GM12878 (cell line): ENCODE results near the gene PRPF18. TPM values are rescaled to one million over a fixed set of nuclear protein-coding genes. Genes with fewer than 3 reads are reported as not detected.

ENCODE experiments used
- ATAC-seq: fragments of 200-7000 bp; cut with Tn5 transposase; 3 replicates; pipeline ENCODE4 v1.9.1; 2020; ENCODE audit warnings: mild to moderate bottlenecking, moderate library complexity
- BruUV-seq: library from RNA; stranded (reverse); fragments of 400-500 nt; replicated peaks from 2 replicates; lab custom pipeline; 2021; lab: Mats Ljungman, UMichigan
- CTCF ChIA-PET: fragments of 300-600 bp; sonication (Branson Sonifier 250); formaldehyde crosslinking; extraction: SDS; loops from one replicate; lab custom pipeline; 2021; ENCODE audit warnings: inconsistent platforms; lab: Yijun Ruan, JAX
- POLR2A ChIA-PET: fragments of 350-600 bp; formaldehyde crosslinking; extraction: SDS; loops from one replicate; lab custom pipeline; 2021; ENCODE audit warnings: inconsistent platforms; lab: Charles Lee
- RAD21 ChIA-PET: fragments of 300-600 bp; sonication (Branson Sonifier 250); formaldehyde crosslinking; loops from one replicate; lab custom pipeline; 2023; ENCODE audit warnings: antibody characterized with exemption; ENCODE audit not compliant: unreplicated experiment; lab: Charles Lee
- SMC1A ChIA-PET: fragments of 300-600 bp; sonication (Branson Sonifier 250); formaldehyde crosslinking; loops from one replicate; lab custom pipeline; 2023; ENCODE audit not compliant: unreplicated experiment, uncharacterized antibody; lab: Charles Lee
- DNase-seq: peaks from one replicate; pipeline ENCODE4 v3.0.0-alpha.2; 2011; ENCODE audit warnings: low read depth, low spot score
- FAIRE-seq: peaks from 3 replicates; lab custom pipeline; 2011; peaks lifted over from hg19 to GRCh38; lab: Jason Lieb, UNC
- H2AFZ ChIP-seq: 2 replicates; pipeline ENCODE4 v1.6.0; 2011; ENCODE audit warnings: low read depth, low read length, control low read depth; ENCODE audit not compliant: control insufficient read depth
- H3K27ac ChIP-seq: 2 replicates; pipeline ENCODE4 v1.5.1; 2011; ENCODE audit warnings: control low read depth; ENCODE audit not compliant: control insufficient read depth, insufficient read depth
- H3K27me3 ChIP-seq, 2 experiments: replicated peaks in 1 of 2; 2 replicates each; pipeline versions ENCODE4 v1.6.0 to v1.6.1; 2011; ENCODE audit warnings: low read length in 1 of 2; ENCODE audit not compliant: control insufficient read depth in 2 of 2, insufficient read depth in 2 of 2
- H3K36me3 ChIP-seq, 2 experiments: 2 replicates each; pipeline ENCODE4 v1.5.1; 2011; ENCODE audit warnings: low read length in 1 of 2; ENCODE audit not compliant: control insufficient read depth in 2 of 2, insufficient read depth in 2 of 2
- H3K4me1 ChIP-seq: 2 replicates; pipeline ENCODE4 v1.6.1; 2011; ENCODE audit warnings: mild to moderate bottlenecking, low read length, moderate library complexity, mixed read lengths; ENCODE audit not compliant: control insufficient read depth, insufficient read depth
- H3K4me2 ChIP-seq: 2 replicates; pipeline ENCODE4 v1.6.0; 2011; ENCODE audit warnings: control low read depth; ENCODE audit not compliant: control insufficient read depth, insufficient read depth
- H3K4me3 ChIP-seq: fragments of 200-600 bp; sonication (generic); 2 replicates; pipeline ENCODE4 v1.5.1; 2016
- H3K79me2 ChIP-seq: 2 replicates; pipeline ENCODE4 v1.6.0; 2011; ENCODE audit warnings: low read length; ENCODE audit not compliant: control insufficient read depth, insufficient read depth
- H3K9ac ChIP-seq: 2 replicates; pipeline ENCODE4 v1.8.0; 2011; ENCODE audit warnings: low read length, control low read depth, mixed read lengths; ENCODE audit not compliant: control insufficient read depth, insufficient read depth
- H3K9me3 ChIP-seq: replicated peaks from 3 replicates; pipeline ENCODE4 v1.5.1; 2011; ENCODE audit warnings: mild to moderate bottlenecking, low read length; ENCODE audit not compliant: control insufficient read depth, insufficient read depth
- H4K20me1 ChIP-seq: 2 replicates; pipeline ENCODE4 v1.6.0; 2011; ENCODE audit not compliant: control insufficient read depth, insufficient read depth
- FOXK2 ChIP-seq: fragments of 450-650 bp; IDR thresholded peaks from 2 replicates; pipeline ENCODE4 v1.6.1; 2017; ENCODE audit warnings: mild to moderate bottlenecking, moderate library complexity
- HCFC1 ChIP-seq: fragments of 150-350 bp; IDR thresholded peaks from 2 replicates; pipeline ENCODE4 v1.6.1; 2014; ENCODE audit warnings: low read length
- IKZF1 ChIP-seq: fragments of 450-650 bp; conservative IDR thresholded peaks from 2 replicates; pipeline ENCODE4 v1.6.1; 2017; ENCODE audit warnings: antibody characterized with exemption, mild to moderate bottlenecking
- IRF4 ChIP-seq: IDR thresholded peaks from 2 replicates; pipeline ENCODE4 v1.6.1; 2011; ENCODE audit warnings: low read depth, low read length
- MYB ChIP-seq: fragments of 150-350 bp; IDR thresholded peaks from 2 replicates; pipeline ENCODE4 v1.6.1; 2014; ENCODE audit warnings: mild to moderate bottlenecking, low read depth, low read length, borderline replicate concordance
- MYC ChIP-seq: IDR thresholded peaks from 2 replicates; pipeline ENCODE4 v1.6.1; 2011; ENCODE audit warnings: mild to moderate bottlenecking, low read length, moderate library complexity, inconsistent platforms; ENCODE audit not compliant: insufficient read depth, insufficient replicate concordance, insufficient read length, severe bottlenecking
- RFX5 ChIP-seq: IDR thresholded peaks from 2 replicates; pipeline ENCODE4 v1.6.1; 2011; ENCODE audit warnings: low read depth, low read length, improper control_type of control experiment
- SMAD5 ChIP-seq: IDR thresholded peaks from 2 replicates; pipeline ENCODE4 v1.6.1; 2016; ENCODE audit warnings: antibody characterized with exemption, low read depth
- SMC3 ChIP-seq: IDR thresholded peaks from 2 replicates; pipeline ENCODE4 v1.6.1; 2011; ENCODE audit warnings: low read length, improper control_type of control experiment, borderline replicate concordance
- SREBF1 ChIP-seq: IDR thresholded peaks from 2 replicates; pipeline ENCODE4 v1.6.1; 2012; ENCODE audit warnings: mild to moderate bottlenecking, low read length
- YY1 ChIP-seq: IDR thresholded peaks from 2 replicates; pipeline ENCODE4 v1.6.1; 2011; ENCODE audit warnings: low read depth, mild to moderate bottlenecking, low read length
- ZBED1 ChIP-seq: IDR thresholded peaks from 2 replicates; pipeline ENCODE4 v1.6.1; 2016; ENCODE audit warnings: borderline replicate concordance
- WGBS: methylation state at CpG from one replicate; pipeline ENCODE4 v1.1.6; 2016; ENCODE audit warnings: low lambda C conversion rate; ENCODE audit not compliant: insufficient replicate concordance, insufficient coverage; ENCODE audit errors: missing lambda C conversion rate; 5-methylcytosine and 5-hydroxymethylcytosine counted together
- in situ Hi-C: fragments of 300-500 bp; cut with MboI; formaldehyde crosslinking; loops from 9 replicates; pipeline ENCODE4 v1.14.3; 2018; ENCODE audit warnings: mixed read lengths
- intact Hi-C: fragments of 100-400 bp; cut with micrococcal nuclease; formaldehyde crosslinking; loops from one replicate; pipeline ENCODE4 v1.14.2; 2022; ENCODE audit not compliant: unreplicated experiment
- polyA plus RNA-seq, 11 experiments: library from polyadenylated mRNA; depleted of rRNA in 4 of 11; unstranded in 6 of 11; stranded (reverse) in 5 of 11; fragments of >200 nt; fragmentation: Nextera tagmentation in 4 of 11; fragmentation: Illumina TruSeq in 1 of 11; extraction: Ambion mirVana in 4 of 11; extraction: Trizol in 1 of 11; gene quantifications; 1 replicate in 1 of 11; 2 replicates in 10 of 11; pipeline versions ENCODE4 v1.2.1 to v1.2.3, GENCODE V29; 2011 to 2016; ENCODE audit warnings: inconsistent platforms in 2 of 11, missing spikeins in 2 of 11, low read depth in 1 of 11
- total RNA-seq, 4 experiments: library from RNA; depleted of rRNA in 3 of 4; stranded (reverse); fragments of >200 nt in 3 of 4; fragmentation: Illumina TruSeq in 1 of 4; extraction: Trizol in 1 of 4; gene quantifications; 2 replicates each; pipeline versions ENCODE4 v1.2.1 to v1.2.3, GENCODE V29; 2013 to 2021

PRPF18 gene
- total and polyA plus RNA-seq, 10 of the 15 experiments (the other 5 are each of a cell fraction or from before 2014, with no cell fraction given): 15.6 to 35.8 (median 28.8) TPM

- Histone ChIP-seq H3K27me3 (no peaks in the 10 kb centered on the region), H3K4me2 (no peak overlapping the region), H3K4me3 (no peak overlapping the region), H3K9me3 (no peaks in the 10 kb centered on the region), H3K79me2 (no peaks in the 10 kb centered on the region), H3K4me1 (no peaks in the 10 kb centered on the region), H3K9ac (no peak overlapping the region), H3K27ac (no peak overlapping the region), H4K20me1 (no peaks in the 10 kb centered on the region), H3K36me3 (peaks cover 3 to 6% of the 10 kb centered on the region in 2 experiments; a peak in 3 of 4 replicates), H2AFZ (no peak overlapping the region)
- CTCF ChIA-PET: interaction anchor here (1.2 kb wide), 1 partner anchor 14 kb away, joined by 4 read pairs; no protein-coding TSS in a partner anchor
- POLR2A ChIA-PET: no interaction called here
- 95% methylated on average over 6 of the region's 6 CpGs for WGBS
- SMC1A ChIA-PET: no interaction called here
- no TSS peak for BruUV-seq
- ATAC-seq (no peak), DNase-seq (no peak), FAIRE-seq (no peak)
- intact Hi-C loops: no loop called here
- RAD21 ChIA-PET: no interaction called here
- in situ Hi-C loops: no loop called here
- TF ChIP-seq IKZF1 (no peak), SMC3 (no peak), IRF4 (no peak), HCFC1 (no peak), FOXK2 (no peak)
Measured at GRCh38 chr10:13631594-13631993, 44.8 kb downstream of the PRPF18 start.

- ChIA-PET CTCF (interaction anchor here (1.2 kb wide), 1 partner anchor 15 kb away, joined by 4 read pairs; no protein-coding TSS in a partner anchor), RAD21 (no interaction called here), POLR2A (no interaction called here), SMC1A (no interaction called here)
- no peak overlapping the region for H2AFZ ChIP-seq
- no peak overlapping the region for H3K4me3 ChIP-seq
- FAIRE-seq (no peak), ATAC-seq (no peak), DNase-seq (no peak)
- no peaks in the 10 kb centered on the region for H3K9me3 ChIP-seq
- in situ Hi-C loops: no loop called here
- TF ChIP-seq SMAD5: no peak
- TF ChIP-seq MYB: no peak
- no peak for TF ChIP-seq MYC
- no peak for TF ChIP-seq HCFC1
- no peak for TF ChIP-seq SREBF1
- no peak for TF ChIP-seq YY1
- no peak for TF ChIP-seq ZBED1
- no peak for TF ChIP-seq RFX5
- H3K36me3 ChIP-seq: peaks cover 3 to 6% of the 10 kb centered on the region in 2 experiments; a peak in 3 of 4 replicates
- H3K4me2 ChIP-seq: no peak overlapping the region
- no peaks in the 10 kb centered on the region for H3K4me1 ChIP-seq
- no peaks in the 10 kb centered on the region for H3K27me3 ChIP-seq
- no peaks in the 10 kb centered on the region for H4K20me1 ChIP-seq
- 57% methylated on average over 3 of the region's 3 CpGs for WGBS
- no TSS peak for BruUV-seq
- no peak overlapping the region for H3K9ac ChIP-seq
- intact Hi-C loops: no loop called here
- no peak overlapping the region for H3K27ac ChIP-seq
- no peaks in the 10 kb centered on the region for H3K79me2 ChIP-seq
Measured at GRCh38 chr10:13632440-13632839, 45.7 kb downstream of the PRPF18 start.
